ENCODE data around the gene CCDC177.

GRCh38 chr14:69540654-69541335, 33.9 kb downstream of the CCDC177 start:
- TF ChIP-seq CTCF (IDR thresholded peaks at IDR 0.05; ENCODE audit: low read length) (no peak), EZH2 (IDR thresholded peaks at IDR 0.05; ENCODE audit: borderline replicate concordance, low read length) (no peak)
